Stimulated activated CD8-positive, alpha-beta memory T cell treated with anti-CD3 and anti-CD28 coated beads, Interleukin-15, amount 100 ng/mL, for 24 hours (primary cell): ENCODE measurements around the gene SEC31B.

Source experiments
- DNase-seq: peaks from one replicate; pipeline ENCODE4 v3.0.0-alpha.2; 2020; ENCODE audit warnings: low read depth

Gene SEC31B, protein sequence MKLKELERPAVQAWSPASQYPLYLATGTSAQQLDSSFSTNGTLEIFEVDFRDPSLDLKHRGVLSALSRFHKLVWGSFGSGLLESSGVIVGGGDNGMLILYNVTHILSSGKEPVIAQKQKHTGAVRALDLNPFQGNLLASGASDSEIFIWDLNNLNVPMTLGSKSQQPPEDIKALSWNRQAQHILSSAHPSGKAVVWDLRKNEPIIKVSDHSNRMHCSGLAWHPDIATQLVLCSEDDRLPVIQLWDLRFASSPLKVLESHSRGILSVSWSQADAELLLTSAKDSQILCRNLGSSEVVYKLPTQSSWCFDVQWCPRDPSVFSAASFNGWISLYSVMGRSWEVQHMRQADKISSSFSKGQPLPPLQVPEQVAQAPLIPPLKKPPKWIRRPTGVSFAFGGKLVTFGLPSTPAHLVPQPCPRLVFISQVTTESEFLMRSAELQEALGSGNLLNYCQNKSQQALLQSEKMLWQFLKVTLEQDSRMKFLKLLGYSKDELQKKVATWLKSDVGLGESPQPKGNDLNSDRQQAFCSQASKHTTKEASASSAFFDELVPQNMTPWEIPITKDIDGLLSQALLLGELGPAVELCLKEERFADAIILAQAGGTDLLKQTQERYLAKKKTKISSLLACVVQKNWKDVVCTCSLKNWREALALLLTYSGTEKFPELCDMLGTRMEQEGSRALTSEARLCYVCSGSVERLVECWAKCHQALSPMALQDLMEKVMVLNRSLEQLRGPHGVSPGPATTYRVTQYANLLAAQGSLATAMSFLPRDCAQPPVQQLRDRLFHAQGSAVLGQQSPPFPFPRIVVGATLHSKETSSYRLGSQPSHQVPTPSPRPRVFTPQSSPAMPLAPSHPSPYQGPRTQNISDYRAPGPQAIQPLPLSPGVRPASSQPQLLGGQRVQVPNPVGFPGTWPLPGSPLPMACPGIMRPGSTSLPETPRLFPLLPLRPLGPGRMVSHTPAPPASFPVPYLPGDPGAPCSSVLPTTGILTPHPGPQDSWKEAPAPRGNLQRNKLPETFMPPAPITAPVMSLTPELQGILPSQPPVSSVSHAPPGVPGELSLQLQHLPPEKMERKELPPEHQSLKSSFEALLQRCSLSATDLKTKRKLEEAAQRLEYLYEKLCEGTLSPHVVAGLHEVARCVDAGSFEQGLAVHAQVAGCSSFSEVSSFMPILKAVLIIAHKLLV

DNA sequence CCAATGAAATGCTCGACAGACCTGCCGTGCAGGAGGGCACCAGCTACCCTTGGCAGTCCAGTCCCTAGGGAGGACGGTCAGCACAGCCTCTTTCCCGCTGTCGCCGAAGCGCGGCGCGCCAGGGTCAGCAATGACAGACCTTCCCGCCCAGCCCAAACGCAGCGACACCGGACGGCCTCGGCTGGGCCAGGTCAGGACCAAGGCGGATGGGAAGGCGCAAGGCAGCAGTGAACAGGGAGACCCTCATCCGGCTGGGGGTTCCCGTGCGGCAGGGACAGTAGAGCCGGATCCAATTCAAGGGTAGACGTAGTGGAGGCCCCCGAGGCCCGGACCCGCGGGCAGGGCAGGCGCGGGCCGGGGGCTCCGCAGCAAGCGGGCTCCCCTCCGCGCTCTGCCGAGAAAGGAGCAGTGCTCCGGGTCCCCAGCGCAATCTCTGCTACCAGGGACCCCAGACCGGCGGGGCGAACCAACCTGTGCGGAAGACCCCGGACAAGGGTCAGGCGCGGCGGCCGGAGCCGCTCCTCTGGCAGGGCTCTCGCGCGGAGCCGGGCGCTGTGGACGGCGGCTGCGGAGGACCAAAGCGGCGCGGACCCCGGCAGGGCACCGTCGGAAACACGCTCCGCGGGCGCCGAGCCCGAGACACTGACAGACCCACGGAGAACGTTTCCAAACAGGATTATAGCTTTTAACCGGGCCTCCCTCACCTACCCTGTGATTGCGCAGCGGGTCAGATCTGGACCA lies at the start of gene SEC31B:
TSS of gene SEC31B (minus strand) at position 551 of the 741 bp plus-strand sequence. CDS start 2,909 bp downstream, outside the sequence.
- no peak for DNase-seq

DNA sequence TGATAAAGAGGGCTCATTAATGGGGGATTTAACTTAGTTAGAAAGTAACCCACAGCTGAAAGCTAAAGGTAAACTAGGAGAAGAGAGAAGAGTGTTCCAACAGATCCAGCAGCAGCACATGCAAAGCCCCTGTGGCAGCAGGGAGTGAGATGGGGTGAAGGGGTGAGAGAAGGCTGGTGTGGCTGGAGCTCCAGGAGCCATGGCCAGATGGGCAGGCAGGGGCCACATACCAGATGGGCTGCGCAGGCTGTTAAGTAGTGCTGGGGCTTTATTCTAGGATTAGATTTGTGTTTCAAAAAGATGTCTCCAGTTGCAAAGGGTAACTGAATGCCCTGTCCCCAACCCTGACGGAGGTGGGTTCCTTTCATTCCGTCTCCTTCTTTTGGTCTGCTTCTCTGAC lies 49.3 kb upstream of the SEC31B start:
- no peak for DNase-seq

DNA sequence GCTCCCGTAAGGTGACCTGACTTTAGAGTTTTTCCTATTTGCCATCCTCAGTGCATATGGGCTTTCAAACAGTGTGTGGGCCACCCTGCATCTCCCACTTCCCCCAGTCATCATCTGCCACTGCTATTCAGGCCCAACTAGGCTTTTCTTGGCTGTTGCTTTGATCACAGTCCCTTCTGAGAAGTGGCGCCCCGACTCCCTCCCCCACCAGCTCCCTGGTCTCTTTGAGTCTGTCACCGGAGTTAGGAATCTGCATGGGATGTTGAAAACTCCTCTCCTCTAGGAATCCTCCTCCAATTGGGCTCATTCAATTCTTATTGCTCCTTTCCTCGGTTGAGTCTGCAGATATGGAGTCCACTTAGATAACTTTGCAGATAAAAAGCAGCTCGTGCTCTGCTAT lies 48.2 kb upstream of the SEC31B start:
- no peak for DNase-seq

DNA sequence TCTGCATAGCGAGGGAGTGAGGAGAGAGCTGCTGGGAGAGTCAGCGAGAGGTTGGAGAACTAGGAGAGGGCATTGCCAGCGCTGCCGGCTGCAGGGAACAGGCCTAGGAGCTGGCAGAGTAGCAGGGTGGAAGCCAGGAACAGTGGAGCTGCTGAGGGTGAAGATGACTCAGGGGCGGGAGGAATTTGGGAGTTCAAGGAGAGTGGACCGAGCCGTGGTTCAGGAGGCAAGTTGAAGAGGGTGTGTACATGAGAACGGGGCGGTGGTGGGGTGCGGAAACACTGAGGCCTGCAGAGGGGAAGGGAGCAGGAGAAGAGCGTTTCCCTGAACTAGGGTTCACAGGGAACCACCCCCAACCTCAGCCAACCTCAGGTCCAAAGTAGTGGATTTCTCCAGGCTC lies 47.6 kb upstream of the SEC31B start:
- DNase-seq = no peak

DNA sequence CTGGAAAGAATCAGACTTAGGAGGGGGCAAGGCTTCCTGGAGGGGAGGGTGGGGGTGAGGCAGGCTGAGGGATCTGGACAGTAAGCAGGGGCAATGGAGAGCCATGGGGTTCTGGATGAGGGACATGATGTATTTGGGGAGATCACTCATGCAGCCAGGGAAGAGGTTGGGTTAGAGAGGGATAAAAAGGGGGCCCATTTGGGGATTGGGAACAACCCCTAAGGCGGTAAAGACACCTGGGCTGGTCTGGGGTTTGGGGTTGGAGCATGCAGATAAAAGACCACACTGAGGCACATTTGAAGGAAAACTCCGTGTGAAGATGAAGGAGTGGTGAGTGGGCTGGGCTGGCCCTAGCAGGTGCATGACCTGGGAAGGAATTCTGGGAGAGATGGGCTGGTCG lies 46.9 kb upstream of the SEC31B start:
- DNase-seq = no peak

DNA sequence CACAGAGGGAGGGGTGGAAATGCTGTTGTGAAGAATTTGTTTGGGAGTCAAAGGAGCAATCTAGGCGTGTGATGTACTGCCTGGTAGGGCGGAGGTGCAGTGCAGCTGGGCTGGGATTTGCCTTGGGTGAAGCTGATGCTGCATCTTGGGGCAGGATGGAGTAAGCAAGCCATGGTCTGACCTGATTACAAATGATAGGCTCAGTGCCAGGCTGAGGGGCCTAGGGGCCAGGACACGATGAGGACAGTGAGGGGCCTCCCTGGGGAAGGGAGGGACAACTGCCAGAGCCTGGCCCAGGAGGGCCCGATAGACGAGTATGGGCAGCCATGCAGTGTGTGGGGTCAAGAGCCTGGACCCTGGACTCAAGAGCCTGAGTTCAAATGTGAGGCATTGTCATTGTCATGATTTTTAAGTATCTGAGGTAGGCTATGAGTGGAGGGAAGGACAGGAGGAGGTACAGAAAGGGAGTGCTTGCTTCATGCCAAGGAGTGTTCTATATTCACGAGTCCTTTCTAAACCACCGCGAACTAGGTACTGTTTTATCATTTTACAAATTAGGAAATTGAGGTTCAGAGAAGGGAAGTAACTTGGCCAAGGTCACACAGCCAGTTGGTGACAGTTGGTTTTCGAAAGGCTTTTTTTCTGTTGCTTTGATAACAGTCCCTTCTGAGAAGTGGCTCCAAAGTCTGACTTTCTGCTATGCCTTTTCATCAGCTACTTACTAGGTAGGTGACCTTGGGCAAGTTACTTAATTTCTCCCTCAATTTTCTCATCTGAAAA lies 45.7 kb upstream of the SEC31B start:
- DNase-seq = no peak

DNA sequence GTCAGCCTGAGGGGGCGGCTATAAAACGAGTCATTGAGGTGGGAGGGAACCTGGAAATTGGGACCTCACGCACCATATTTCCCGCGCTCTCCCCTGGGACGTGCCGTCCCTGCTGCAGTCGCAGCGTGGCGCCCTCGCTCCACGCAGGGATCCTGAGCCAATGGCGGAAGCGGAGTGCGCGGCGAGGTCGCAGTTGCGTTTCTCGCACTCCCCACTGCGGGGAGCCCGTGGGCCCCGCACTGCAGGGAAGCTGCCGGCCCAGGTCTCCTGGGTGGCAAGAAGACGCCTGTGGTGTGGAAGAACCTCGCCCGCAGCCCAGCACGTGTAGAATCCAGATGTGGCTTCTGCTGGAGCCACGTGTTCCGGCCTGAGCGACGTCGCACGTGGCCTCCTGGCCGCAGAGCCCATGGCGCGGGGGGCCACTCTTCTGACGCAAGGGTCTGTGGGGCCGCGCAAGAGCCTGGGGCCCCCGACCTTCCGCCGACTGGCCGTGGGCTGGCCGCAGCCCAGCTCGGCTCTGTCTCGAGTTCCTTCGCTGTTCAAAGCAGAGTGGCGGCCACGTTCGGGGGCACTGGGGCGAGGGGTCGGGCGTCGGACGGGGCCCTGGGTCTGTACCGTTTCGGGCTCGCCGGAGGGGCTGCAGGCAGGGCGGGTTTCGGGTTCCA lies 42.5 kb upstream of the SEC31B start:
- peak; percentile 41 for DNase-seq

DNA sequence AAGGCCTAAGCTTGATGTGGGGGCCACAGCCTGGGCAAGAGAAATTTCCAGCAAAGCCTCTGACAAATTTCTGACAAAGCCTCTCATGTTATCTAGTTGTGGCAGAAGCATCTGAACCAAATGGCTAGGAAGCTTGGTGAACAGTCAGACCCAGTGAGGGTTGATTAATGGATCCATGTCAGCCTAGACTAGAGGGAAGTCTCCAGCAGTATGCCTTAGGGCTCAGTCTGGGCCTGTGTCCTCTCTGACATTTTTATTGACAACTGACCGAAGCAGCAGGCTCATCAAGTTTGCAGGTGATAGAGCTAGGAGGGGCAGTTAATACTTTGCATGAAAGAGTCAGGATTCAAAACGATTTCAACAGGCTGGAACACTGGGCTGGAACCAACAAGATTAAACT lies 41.3 kb upstream of the SEC31B start:
- no peak for DNase-seq

DNA sequence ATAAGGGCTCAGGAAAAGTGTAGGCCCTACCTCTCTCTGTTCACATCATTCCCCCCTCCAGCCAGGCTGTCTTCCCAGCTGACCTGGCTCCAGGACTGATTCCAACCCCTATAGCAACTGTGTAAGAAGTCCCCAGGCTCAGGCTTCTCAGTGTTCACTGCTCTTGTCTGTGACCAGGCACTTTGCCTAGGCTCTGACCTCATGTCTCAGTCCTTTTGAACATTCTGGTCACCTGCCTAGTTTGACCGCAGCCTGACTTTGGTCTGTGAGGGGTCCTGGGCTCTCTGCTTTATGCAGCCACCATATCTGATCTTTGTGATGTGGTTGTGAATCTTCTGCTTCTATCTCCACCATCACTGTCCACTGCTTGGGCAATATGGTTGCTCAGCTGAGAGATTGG lies 40.6 kb upstream of the SEC31B start:
- DNase-seq = no peak

DNA sequence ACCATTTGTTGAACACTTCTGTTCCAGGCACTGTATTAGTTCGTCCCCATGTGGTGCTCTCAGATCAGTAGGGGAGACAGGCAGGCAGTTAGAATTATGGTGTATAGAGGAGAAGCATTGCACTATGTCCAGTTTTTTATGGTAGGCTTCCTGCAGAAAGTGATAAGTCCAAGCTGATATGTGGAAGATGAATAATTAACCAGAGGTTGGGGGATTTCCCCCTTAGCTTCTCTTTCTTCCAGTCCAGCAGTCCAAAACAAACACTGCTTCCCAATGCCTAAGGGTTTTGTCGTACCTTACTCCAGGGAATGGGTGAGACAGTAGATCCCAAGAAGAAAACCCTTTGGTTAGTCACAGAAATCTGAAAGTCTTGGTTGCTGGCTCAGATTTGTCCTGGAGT lies 35.2 kb upstream of the SEC31B start:
- no peak for DNase-seq

DNA sequence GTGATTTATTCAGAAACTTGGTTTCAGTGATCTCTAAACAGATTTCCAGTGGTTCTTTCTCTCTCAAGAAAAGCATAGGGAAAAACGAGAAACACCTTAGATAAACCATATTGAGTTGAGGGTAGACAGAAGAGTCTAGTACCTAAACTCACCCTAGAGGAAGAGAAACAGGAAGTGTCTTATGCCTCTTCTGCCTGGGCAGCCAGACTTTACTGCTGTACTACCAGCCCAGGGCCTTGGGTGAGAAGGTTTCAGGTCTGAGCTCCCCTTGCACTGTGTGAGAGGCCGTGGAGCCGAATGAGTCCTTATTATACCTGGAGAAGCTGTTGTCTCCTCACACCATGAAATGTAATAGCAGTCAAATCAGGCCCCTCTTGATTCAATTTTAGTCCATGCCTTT lies 34.3 kb upstream of the SEC31B start:
- no peak for DNase-seq

DNA sequence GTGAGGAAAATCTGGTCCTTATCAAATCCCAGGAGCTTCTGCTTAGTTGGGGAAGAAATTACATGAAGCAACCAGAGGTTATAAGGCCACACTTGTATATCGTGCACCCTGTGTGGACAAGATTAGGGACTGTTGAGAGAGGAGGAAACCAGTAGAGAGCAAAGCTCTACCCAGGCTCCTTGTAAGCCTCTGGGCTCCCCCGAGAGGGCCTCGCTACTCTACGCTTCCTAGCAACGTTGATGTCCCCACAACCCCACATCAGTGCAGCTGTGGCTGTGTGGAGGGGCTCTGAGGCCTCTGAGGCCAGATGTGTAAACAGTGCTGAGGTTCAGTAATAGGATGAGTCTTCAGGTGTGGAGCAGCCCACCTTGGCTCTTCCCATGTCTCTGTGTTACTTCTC lies 32.1 kb upstream of the SEC31B start:
- no peak for DNase-seq

DNA sequence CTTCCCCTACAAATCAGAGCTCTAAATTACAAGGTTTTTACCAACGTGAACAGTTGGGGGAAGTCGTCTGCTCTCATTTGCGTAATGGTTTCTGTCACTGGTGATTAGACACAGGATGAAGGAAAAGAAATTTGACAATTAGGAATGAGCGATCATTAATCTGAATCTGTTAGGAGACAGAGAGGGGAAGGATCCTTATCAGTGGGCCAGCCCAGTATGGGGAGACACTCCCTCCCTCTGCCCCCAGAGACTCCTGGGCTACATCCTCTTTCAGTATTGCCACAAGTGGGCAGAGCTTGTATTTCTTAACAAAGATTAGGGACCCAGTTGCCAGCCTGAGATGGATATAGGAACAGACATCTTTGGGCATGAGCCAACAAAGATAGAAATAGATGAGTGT lies 31.5 kb upstream of the SEC31B start:
- no peak for DNase-seq

DNA sequence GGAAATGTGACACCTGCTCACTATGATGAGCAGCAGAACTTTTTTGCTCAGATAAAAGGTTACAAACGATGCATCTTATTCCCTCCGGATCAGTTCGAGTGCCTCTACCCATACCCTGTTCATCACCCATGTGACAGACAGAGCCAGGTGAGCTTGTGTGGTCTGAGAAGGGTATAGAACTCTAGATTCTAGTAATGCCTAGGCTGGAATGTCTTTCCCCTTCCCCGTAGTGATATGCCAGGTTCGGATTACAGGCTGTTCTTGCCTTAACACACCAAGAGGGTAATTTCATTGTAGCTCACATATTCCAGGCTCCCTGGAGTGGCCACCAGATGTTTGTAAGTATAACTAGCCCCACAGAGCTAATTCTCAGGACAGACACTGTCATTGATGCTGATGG lies 25.3 kb upstream of the SEC31B start:
- DNase-seq = no peak

DNA sequence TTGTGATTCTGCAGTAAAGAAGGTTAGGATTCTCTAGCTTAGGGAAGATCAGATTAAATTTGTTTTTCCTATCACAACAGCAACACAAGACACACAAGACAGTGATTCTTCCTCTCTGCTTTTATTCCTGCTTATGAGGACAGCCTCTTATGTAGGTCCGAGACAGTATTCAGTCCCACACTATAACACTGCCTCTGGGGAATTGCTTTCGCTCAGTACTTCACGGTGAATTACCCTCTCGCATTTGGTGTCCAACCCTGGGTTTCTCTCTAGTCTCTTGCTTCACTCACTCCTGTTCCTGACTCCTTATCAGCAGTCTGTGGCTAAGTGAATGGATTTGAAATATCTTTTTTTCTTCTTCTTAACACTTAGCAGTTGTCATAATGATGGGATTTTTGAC lies 17.8 kb upstream of the SEC31B start:
- no peak for DNase-seq

DNA sequence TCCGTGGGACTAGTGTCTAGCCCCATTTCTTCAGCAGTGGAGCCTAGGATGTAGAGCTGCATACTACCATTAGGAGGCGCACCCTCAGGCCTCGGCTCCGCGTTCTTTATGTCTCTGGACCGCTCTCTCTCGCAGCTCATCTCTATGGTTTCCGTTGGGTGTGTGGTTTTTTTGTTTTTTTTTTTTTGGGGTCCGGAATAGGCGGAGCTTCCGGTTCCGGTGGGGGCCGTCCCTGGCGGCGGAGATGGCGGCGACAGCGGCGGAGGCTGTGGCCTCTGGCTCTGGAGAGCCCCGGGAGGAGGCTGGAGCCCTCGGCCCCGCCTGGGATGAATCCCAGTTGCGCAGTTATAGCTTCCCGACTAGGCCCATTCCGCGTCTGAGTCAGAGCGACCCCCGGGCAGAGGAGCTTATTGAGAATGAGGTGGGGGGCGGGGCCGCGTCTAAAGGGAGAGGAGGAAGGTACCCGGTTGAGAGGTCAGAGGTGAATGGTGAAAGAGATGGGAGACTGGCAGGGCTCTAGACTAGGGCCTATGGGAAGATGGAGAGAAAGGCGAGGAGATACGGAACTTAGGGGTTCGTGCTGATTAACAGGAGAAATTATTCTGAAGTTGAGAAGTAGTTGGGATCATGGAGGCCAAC lies 16.2 kb upstream of the SEC31B start, which contains the start of gene HIF1AN:
TSS of gene HIF1AN (plus strand) at position 229 of the 639 bp plus-strand sequence. CDS start at position 245, 16 bp downstream.
- DNase-seq = peak; percentile 57

DNA sequence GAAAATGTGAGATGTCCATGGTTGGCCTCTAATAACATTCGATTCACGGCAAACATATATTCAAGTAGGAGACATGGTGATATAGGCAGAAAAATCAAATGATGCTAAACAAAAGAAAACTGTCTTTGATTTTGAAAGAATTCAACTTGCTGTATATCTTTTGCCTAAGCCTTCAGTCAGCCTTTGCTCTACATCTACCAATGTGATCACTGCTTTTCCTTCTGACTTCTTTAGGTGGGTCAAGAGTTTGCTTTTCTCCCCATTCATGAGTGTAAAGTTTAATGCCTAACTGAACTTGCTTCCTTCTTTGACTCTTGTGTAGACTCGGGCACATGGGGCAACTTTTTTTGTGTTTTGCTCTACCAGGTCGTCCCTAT lies 15.7 kb upstream of the SEC31B start:
- no peak for DNase-seq

DNA sequence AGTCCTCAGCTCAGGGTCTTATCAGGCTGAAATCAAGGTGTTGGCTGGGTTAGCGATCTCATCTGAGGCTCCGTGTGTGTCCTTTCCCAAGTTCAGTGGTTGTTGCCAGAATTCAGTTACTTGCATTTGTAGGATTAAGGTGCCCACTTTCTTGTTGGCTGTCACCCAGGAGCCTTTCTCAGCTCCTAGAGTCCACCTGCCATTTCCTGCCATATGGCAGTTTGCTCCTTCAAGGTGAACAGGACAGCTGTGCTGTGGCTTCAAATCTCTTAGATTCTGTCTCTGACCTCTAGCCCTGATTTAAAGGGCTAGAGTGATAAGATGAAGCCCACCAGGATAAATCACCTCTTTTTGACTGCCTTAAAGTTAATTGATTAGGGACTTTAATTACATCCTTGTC lies 15.1 kb upstream of the SEC31B start:
- DNase-seq = no peak

DNA sequence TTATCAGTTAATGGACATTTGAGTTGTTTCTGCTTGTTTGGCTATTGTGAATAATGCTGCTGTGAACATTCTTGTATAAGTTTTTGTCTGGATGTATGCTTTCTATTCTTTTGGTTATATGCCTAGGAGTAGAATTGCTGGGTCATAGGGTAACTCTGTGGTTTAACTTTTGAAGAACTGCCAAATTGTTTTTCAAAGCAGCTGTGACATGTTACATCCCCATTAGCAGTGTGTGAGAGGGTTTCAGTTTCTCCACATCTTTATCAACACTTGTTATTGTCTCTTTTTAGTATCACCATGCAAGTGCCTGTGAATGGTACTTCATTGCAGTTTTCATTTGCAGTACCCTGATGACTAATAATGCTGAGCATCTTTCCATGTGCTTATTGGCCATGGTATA lies 12.1 kb upstream of the SEC31B start:
- no peak for DNase-seq
